Bronchial epithelial cell (primary cell): ENCODE data around the gene XYLB. TPM values are rescaled to one million over a fixed set of nuclear protein-coding genes. Genes with fewer than 3 reads are reported as not detected.
A peak's percentile ranks its signal among the peaks of the same experiment; 100 is the strongest.

Source experiments
- DNase-seq: peaks from one replicate; pipeline ENCODE4 v3.0.0-alpha.2; 2010; ENCODE audit warnings: low read depth
- FAIRE-seq: peaks from 2 replicates; lab custom pipeline; 2011; peaks lifted over from hg19 to GRCh38; lab: Jason Lieb, UNC
- H3K27me3 ChIP-seq: 2 replicates; pipeline ENCODE4 v1.5.1; 2011; ENCODE audit warnings: low read length; ENCODE audit not compliant: control insufficient read depth, insufficient read depth
- H3K36me3 ChIP-seq: 2 replicates; pipeline ENCODE4 v1.5.1; 2011; ENCODE audit warnings: low read length; ENCODE audit not compliant: control insufficient read depth, insufficient read depth
- H3K4me3 ChIP-seq: 2 replicates; pipeline ENCODE4 v1.5.1; 2011; ENCODE audit warnings: mild to moderate bottlenecking, low read depth, low read length, control low read depth
- CTCF ChIP-seq: IDR thresholded peaks from 2 replicates; pipeline ENCODE4 v1.5.1; 2011; ENCODE audit warnings: mild to moderate bottlenecking, moderate library complexity, low read length, control low read depth, inconsistent platforms; ENCODE audit not compliant: insufficient read depth, severe bottlenecking
- total RNA-seq: library from RNA; depleted of rRNA; stranded (reverse); fragments of >200 nt; gene quantifications from 2 replicates; pipeline ENCODE4 v1.2.1, GENCODE V29; 2014

Gene XYLB
- total RNA-seq, 1 donor from 2014 or later, result 2.1 TPM

DNA sequence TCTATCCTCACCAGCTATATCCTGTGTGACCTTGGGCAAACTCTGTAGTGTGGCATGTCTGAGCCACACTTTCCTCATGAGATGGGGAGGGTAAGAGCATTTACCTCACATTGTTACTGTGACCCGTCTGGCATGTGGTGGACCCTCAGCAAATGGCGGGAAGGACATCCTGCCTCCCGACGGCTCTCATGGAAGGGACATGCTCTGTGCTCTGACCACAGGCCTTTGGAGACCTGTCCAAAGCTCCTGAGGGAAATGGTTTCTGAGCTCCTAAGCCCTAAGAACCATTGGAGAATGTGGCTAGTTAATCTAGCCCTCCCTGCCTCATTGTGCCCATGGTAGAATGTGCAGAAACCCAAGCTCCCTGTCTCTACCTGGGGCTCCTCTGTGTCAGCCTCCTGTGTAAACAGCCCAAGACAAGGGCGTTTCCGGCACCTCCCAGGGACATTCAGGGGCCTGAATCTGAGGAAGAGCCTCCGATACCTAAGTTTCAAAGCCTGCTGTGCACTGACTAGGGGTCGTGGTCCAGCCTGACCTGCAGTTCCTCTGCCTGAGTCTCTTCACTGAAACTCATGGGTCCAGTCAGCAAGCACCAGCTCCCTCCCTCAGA is 29.0 kb downstream of the XYLB start:
- FAIRE-seq, result no peak
- H3K36me3 ChIP-seq, result no peaks in the 10 kb centered on the region

DNA sequence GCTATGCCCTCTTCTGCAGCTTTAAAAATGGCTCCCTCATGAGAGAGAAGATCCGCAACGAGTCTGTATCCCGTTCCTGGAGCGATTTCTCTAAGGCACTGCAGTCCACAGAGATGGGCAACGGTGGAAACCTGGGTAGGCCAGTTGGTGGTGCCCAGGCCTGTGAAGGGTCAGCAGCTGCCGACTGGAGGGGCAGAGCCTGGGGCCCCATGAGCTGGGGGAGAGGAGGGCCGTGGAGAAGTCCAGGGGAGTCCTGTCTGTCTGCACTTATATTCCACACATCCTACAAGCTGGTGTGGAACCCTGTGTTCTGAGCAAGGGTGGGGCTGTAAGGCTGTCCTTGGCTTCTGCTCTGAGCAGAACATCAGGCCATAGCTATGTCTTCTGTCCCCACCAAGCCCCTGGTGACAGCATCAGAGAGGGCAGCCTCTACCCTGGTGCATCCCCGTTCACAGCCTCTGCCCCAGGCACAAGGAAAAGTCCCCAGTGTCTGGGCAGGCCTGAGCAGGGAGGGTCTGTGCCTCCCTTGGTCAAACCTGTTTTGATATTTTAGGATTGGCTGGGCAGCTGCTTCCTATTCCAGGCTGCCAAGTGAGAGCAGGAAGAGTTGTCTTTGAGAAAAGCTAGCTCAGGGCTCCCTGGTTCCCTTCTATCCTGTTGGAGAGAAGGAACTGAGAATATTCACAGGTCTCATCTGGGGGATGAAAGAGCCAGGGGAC is 29.7 kb downstream of the XYLB start:
- TF ChIP-seq CTCF, result no peak
- no peak for FAIRE-seq
- H3K27me3 ChIP-seq, result no peaks in the 10 kb centered on the region
- peak; percentile 32 for DNase-seq
- H3K4me3 ChIP-seq, result no peak overlapping the region
- no peaks in the 10 kb centered on the region for H3K36me3 ChIP-seq

More for the DNA sequence above, 29.0 kb downstream of the XYLB start:
- DNase-seq, result peak; percentile 18
- Histone ChIP-seq H3K4me3 (no peak overlapping the region), H3K27me3 (no peaks in the 10 kb centered on the region)
- no peak for TF ChIP-seq CTCF

- H3K36me3 ChIP-seq, result no peaks in the 10 kb centered on the region
- FAIRE-seq (no peak), DNase-seq (no peak)
- no peak for TF ChIP-seq CTCF
- no peaks in the 10 kb centered on the region for H3K27me3 ChIP-seq
- H3K4me3 ChIP-seq, result no peak overlapping the region
Measured at GRCh38 chr3:38379201-38379770, 32.7 kb downstream of the XYLB start.

- no peaks in the 10 kb centered on the region for H3K27me3 ChIP-seq
- H3K36me3 ChIP-seq, result no peaks in the 10 kb centered on the region
- H3K4me3 ChIP-seq, result no peak overlapping the region
- FAIRE-seq (no peak), DNase-seq (no peak)
- no peak for TF ChIP-seq CTCF
Measured at GRCh38 chr3:38382506-38383080, 36.0 kb downstream of the XYLB start.

DNA sequence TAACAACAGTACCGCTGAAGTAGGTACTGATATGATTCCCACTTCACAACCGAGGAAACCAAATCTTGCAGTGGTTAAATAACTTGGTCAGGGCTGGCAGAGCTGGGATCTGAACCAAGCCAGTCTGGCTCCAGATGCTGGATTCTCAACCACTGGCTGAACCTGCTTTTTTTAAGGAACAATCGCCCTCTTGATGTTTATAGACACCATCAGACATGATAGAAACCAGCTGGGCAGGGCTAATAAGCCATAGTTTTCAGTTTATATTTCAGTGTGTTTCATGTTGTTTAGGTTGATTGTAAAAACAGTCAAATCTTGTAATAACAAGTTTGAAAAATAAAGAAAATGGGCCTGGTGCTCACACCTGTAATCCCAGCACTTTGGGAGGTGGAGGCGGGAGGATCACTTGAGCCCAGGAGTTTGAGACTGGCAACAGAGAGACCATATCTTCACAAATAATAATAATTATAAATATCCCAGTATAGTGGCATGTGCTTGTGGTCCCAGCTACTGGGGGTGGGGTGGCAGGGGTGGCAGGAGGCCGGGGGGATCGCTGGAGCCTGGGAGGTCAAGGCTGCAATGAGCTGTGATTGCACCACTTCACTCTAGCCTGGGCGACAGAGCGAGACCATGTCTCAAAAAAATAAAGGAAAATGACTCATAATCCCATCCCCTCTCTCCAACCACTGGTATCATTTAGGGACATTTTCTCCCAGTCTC is 36.7 kb downstream of the XYLB start:
- Histone ChIP-seq H3K27me3 (no peaks in the 10 kb centered on the region), H3K36me3 (no peaks in the 10 kb centered on the region), H3K4me3 (no peak overlapping the region)
- FAIRE-seq (no peak), DNase-seq (no peak)
- no peak for TF ChIP-seq CTCF
